ENCODE results near the gene A4GALT.

GRCh38 chr22:42711895-42712837, 8.5 kb downstream of the A4GALT start:
- TF ChIP-seq CTCF (IDR thresholded peaks at IDR 0.05) = no peak
- TF ChIP-seq POLR2A (IDR thresholded peaks at IDR 0.05) = no peak
